ENCODE measurements around the gene BRWD1.

DNA sequence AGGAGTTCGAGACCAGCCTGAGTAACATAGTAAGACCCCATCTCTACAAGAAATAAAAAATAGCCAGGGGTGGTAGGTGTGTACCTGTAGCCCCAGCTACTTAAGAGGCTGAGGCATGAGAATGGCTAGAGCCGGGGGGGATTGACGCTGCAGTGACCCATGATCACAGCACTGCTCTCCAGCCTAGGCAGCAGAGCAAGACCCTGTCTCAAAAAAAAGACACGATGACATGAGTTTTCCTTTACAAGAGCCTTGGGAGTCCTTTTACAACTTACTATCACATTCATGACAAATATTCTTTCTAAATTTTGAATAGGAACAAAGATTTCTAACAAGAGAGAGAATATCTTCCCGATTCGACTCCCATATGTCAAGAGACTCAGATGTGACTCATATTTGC is 3.3 kb upstream of the BRWD1 start:
- TF ChIP-seq, protein P1, sequence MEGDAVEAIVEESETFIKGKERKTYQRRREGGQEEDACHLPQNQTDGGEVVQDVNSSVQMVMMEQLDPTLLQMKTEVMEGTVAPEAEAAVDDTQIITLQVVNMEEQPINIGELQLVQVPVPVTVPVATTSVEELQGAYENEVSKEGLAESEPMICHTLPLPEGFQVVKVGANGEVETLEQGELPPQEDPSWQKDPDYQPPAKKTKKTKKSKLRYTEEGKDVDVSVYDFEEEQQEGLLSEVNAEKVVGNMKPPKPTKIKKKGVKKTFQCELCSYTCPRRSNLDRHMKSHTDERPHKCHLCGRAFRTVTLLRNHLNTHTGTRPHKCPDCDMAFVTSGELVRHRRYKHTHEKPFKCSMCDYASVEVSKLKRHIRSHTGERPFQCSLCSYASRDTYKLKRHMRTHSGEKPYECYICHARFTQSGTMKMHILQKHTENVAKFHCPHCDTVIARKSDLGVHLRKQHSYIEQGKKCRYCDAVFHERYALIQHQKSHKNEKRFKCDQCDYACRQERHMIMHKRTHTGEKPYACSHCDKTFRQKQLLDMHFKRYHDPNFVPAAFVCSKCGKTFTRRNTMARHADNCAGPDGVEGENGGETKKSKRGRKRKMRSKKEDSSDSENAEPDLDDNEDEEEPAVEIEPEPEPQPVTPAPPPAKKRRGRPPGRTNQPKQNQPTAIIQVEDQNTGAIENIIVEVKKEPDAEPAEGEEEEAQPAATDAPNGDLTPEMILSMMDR (IDR thresholded peaks at IDR 0.05) = no peak
- TF ChIP-seq POLR2A (IDR thresholded peaks at IDR 0.05) = no peak
